ENCODE results near the gene DGKD.

DGKD gene

GRCh38 chr2:233464056-233464455 lies 109.8 kb downstream of the DGKD start:
- DNase-seq: no peak

DNA sequence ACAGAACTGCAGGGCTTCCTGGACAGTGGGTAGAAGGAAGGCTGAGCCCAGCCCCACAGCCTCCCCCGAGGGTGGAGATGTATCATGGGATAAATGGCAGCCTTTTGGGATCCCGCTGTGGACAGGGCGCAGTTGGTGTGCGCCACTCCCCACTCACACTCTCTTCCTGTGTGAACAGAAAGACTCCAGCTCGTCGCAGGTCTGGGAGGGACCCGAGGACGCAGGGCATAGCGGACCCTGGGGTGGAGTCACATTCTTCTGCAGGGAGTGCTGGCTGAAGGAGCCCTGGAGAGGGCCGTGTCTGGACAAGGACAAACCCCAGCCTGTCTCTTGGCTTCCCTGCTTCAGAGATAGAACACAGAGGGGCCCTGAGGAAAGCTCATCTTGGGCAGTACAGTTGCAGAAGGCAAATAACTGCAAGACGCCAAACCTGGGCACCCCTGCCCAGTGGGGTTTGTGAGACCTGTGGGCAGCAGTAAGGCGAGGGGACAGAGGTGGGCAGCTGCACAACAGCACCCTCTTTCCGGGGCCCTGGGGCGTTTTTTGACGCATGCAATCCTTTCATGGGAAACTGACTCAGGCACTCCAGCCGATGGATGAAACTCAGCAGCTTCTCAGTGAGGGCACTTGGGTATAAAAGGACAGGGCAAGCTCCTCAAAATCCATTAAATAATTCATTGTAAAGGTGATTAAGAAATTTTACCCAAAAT lies 110.4 kb downstream of the DGKD start:
- DNase-seq: no peak

GRCh38 chr2:233466991-233467603 lies 112.8 kb downstream of the DGKD start:
- no peak for DNase-seq

DNA sequence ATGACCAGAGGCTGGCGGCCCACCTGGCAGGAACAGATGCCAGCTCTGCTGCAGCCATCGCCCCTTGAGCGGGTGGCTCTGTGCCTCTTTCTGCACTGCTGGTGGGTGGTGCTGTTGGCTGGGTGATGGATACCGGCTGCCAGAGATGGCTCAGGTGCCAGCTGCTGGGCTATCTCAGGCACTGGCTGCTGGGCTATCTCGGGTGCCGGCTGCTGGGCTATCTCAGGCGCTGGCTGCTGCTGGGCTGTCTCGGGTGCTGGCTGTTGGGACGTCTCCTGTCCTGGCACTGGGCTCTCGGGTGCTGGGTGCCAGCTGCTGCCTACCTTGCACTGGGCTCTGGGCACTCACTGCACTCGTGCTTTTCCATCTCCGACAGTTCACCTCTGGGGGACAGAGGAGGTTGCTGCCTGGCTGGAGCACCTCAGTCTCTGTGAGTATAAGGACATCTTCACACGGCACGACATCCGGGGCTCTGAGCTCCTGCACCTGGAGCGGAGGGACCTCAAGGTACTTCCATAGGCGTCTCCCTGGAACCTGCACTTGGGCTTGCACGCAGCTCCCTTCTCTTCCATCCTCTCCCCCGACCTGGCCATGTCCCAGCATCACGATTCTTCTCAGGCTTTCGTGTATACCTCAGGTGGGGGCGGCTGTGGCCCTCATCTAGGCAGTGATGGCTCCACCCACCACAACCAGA lies 113.9 kb downstream of the DGKD start:
- DNase-seq: no peak

DNA sequence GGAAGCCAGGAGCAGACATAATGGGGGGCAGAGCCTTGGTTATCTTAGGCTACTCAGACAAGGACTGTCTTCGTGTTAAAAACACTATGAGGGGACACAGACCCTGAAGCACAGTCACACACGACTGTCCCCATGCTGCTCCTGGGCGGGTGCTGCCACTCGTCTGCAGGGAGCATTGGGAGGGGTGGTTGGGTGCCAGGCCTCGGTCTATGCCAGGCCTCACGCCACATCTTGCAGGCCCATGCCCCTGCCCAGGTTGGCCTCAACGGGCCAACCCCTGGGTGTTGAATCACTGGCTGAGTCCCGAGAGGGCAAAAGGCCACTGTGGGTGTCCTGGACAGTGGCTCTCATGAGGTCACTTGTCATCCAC lies 114.4 kb downstream of the DGKD start:
- DNase-seq: no peak

DNA sequence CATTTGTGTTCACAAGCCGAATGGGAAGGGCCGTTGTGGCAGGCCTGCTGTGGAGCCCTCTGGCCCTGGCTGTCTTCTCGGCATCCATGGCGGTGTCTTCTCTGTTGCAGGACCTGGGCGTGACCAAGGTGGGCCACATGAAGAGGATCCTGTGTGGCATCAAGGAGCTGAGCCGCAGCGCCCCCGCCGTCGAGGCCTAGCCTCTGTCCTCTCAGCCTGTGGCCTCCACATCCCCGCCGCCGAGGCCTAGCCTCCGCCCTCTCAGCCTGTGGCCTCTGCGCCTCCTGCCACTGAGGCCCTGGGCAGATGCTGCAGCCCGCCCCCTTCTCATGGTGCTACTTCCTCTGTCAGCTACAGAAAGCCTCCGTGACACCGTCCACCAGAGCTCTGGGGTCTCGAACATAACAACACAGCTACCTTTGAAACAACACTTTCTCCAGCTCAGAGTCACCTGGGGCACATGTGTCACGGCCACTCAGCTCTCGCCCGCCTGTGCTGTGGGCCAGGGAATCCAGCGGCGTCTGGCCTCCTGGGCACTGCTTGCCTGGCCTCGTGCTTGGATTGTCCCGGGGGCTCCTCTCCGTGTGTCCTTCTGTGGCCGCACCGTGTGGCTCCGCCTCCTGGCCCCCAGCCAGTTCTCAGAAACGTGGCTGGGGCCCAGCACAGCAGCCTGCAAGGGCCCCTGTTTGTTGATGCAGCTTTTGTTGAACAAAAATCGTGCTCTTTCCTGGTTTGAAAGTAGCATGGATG lies 115.1 kb downstream of the DGKD start:
- no peak for DNase-seq

DNA sequence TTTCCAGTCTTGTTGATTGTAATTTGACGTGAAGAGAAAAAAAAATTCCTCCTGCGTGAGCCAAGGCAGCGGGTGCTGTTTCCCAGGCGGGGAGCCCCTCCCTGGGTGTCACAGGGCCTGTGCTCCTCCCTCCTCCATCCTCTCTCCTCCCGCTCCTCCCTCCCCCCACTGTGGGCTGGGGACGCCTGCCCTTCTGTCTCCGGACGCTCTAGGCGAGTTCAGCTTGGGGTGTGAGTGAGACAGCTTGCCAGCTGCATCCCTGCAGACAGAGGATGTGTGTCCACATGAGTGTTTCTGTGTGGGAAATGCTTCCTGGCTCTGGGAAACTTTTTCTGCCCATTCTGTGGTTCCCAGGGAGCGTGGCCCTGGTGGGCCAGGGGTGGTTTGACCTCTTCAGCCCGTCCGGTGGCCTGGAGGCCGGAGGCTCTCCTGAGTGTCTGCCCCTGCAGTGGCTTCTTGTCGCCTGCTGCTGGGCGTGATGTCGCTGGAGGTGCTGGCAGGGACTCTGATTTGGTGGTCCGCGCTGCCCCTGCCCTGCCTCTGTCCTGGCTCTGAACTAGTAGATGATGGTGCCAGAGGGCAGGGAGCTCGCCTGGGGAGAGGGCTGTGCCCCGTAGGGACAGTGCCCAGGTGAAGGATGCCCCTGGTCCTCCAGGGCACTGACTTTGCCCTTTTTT lies 115.9 kb downstream of the DGKD start:
- DNase-seq: no peak

GRCh38 chr2:233470839-233471238 lies 116.5 kb downstream of the DGKD start:
- no peak for DNase-seq

DNA sequence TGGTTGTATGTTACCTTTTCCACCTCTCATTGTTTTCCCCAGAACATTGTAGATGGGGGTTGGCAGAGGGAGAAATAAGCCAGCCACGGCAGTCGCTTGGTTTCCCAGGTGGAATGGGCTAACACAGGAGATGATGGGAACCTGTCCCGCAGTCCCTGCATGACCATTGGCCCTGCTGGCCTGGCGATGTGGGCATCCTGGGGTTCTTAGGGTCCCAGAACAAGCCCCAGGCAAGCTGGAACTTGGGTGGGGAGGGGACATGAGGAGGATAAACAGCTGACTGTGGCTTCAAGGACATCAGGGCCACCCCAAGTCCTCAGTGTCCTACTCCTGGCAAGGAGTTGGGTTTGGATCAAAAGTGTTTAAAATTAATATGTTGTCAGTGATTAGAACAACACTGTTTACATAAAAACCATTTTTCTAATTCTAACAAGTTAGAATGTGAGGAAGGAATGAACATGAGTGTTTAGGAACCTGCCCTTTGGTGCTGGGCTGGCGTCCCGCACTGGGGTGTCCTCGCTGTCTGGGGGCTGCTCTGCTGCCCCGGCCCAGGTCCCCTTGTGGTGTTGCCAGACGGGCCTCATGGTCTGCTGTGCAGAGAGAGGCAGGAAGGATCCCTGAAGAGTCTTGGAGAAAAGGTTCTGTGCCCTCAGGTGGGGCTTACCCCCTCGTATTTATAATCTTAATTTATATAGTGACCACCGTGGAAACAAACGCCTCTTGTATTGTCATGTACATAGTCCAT lies 117.2 kb downstream of the DGKD start:
- no peak for DNase-seq

- DNase-seq: no peak
These were observed 119.1 kb downstream of the DGKD start for GRCh38 chr2:233473386-233473791.

DNA sequence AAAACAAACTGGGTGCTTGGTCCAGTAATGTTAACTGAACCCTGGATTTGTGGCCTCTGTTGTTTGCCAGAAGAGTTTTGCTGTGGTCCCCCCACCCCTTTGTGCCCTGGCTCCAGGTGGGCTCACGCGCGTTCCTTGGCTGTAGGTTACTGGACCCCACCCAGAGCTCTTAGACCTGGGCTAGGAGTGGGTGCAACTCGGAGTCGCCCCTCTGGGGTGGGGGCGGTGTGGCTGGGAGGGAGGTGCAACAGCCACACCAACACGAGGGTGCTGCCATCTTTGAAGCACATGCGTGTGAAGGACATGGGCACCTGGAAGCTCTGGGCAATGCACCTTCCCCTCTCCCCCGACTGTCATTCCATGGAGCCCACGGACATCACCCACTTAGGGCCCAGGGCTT lies 119.6 kb downstream of the DGKD start:
- no peak for DNase-seq

DNA sequence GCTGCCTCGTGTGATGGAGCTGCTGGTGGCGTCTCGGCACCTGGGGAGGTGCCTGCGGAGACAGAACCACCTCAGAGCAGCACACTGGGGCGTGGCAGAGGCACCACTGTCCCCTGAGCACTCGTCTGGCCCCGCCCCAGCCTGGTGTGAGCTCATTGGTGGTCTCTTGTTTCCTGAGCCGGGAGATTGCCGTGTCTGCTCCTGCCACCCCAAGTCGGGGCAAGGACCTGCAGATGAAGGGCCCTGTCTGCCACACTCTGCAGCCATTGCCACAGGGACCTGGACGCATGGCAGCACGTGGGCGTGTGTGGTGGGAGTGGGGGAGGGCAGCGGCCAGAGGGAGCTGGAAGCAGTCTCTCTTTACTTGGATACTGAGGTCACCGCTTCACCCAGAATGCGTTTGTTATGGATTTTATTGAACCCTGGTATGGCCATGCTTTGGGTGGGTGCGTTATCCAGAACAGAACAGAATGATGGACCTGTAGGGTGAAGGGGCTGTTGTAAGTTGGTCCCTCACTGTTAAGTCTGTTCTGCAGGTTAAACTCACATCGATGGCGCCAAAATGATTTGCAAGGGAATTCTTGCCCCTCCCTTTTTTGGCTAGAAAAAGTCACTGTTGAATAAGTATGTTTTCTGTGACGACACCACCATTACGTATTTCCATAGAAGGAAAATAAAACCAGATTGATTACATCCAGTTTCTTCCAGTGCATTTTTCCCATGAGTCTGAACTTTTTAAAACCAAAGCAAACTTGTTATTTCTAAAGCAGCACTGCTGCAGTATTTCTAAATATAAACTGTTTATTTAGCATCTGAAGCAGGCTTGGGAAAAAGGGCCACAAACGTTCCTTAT lies 120.2 kb downstream of the DGKD start:
- no peak for DNase-seq

DNA sequence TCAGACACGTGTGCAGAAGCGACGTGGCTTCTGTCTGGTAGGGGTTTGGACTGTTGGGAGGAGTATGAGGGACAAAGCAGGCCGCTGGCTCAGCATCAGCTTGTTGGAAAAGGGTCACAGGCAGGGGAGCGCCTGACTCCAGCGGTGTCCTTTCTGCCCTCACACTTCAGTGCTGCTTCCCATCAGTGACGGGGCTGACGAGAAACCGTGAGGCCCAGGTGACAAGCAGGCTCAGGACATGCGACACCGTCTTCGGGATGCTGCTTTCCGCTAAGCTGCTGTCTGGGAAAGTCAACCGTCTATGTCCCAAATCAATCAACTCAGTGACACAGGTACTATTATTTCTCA lies 121.7 kb downstream of the DGKD start:
- no peak for DNase-seq

DNA sequence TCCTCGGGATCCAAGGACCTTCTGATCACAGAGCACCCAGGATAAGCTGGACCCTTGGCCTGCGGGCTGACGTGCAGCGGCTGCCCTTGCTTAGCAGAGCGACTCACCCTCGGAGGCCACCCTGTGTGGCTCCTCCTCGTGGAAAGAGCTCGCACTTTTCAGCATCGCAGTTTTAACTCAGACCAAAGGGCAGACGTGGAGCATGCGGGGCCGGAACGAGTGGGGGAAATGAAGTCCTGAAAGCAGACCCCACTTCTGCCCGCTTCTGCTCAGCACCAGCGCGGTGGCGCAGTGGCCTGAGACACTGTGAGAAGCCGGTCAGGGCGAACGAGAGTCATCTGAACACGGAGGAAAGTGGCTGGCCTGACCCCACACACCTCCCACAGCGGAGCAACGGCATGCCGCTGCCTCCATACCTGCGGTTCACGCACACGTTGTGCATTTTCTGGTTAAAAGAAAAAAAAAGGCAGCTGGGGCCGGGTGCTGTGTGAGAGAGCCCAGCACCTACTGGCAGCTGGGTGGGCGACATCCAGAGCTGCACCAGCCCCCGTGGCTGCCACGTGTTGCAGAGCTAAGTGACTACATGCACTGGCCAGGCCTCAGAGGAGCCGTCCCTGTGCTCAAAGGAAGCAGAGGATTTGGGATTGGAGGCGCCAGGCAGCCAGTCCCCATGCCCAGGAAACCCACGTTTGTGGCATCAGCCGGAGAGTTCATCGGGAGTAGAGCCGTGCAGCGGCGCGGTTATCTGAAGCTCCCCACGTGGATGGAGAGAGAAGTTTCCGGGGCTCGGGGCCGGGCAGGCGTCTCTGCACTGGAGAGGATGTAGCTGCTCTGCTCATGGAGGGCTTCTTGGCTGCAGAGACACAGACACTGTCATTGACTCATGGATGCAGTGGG lies 122.6 kb downstream of the DGKD start:
- DNase-seq: no peak

GRCh38 chr2:233477548-233478433 lies 123.5 kb downstream of the DGKD start:
- DNase-seq: no peak

- no peak for DNase-seq
These were observed 125.6 kb downstream of the DGKD start for GRCh38 chr2:233479616-233480489.

- no peak for DNase-seq
These were observed 126.4 kb downstream of the DGKD start for GRCh38 chr2:233480490-233481202.
